ENCODE data around the gene DUOX1. TPM values are rescaled to one million over a fixed set of nuclear protein-coding genes. Genes with fewer than 3 reads are reported as not detected.

Gene DUOX1
- total and polyA plus RNA-seq, 9 of the 15 experiments (the other 6 are each of a cell fraction or from before 2014, with no cell fraction given): 0.01 to 0.22 (median 0.01) TPM; not detected in 6

GRCh38 chr15:45200001-45200798, 70.4 kb downstream of the DUOX1 start (continued):
- TF ChIP-seq E2F8 (IDR thresholded peaks at IDR 0.05; ENCODE audit: low read depth, partially characterized antibody): no peak
- peak; percentile 85 for TF ChIP-seq ZNF407 (IDR thresholded peaks at IDR 0.05; ENCODE audit: low read depth)
- TF ChIP-seq ATF7 (IDR thresholded peaks at IDR 0.05): peak; percentile 69
- no peak for TF ChIP-seq TRIM25 (IDR thresholded peaks at IDR 0.05; ENCODE audit: borderline replicate concordance)
- TF ChIP-seq ZFPM2 (CRISPR knock-in tag; IDR thresholded peaks at IDR 0.05): no peak
- TF ChIP-seq HNRNPLL (IDR thresholded peaks at IDR 0.05; ENCODE audit: low read depth, low read length, poor library complexity, severe bottlenecking): peak; percentile 75
- TF ChIP-seq ZNF212 (CRISPR knock-in tag; IDR thresholded peaks at IDR 0.05): no peak
- TF ChIP-seq ELF2 (CRISPR knock-in tag; IDR thresholded peaks at IDR 0.05): no peak; the same call in 1 of the 2 replicates
- no peak for TF ChIP-seq ZC3H11A (IDR thresholded peaks at IDR 0.05; ENCODE audit: low read depth, low read length)
- TF ChIP-seq STAT5B (CRISPR knock-in tag; IDR thresholded peaks at IDR 0.05): no peak
- no peak for TF ChIP-seq FUS (optimal IDR thresholded peaks at IDR 0.05; ENCODE audit: low read depth, low read length)
- TF ChIP-seq HMGXB4 (CRISPR knock-in tag; IDR thresholded peaks at IDR 0.05): peak; percentile 53; the same call in 1 of the 2 replicates
- peak; percentile 99 for TF ChIP-seq BRD9 (IDR thresholded peaks at IDR 0.05; ENCODE audit: low read depth, partially characterized antibody)
